ENCODE measurements around the gene KAT2B.
A peak's percentile ranks its signal among the peaks of the same experiment; 100 is the strongest.

KAT2B gene

DNA sequence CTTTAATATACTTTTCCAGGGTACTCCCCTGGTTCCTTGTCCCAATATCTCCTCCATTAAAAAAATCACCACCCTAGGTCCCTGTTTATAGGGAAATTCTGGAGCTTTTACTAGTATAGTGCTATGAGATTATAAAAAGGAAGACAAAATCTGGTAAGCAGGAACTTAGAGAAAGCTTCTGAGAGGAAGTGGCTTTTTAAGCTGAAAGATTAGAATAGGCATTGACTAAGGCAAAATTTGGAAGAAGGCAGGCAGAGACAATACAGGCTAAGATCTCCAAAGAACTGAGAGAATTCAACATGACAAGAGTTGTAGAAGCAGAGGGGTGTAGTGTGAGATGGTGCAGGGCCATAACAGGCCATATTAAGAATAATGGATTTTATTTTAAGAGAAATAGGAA lies 120.0 kb downstream of the KAT2B start:
- TF ChIP-seq ZNF274 (IDR thresholded peaks at IDR 0.05; ENCODE audit: low read depth, low read length) (no peak), SUZ12 (IDR thresholded peaks at IDR 0.05; ENCODE audit: extremely low read depth, insufficient read depth, insufficient read length) (no peak), YY1 (IDR thresholded peaks at IDR 0.05; ENCODE audit: insufficient read depth, insufficient read length) (no peak)
- Histone ChIP-seq H3K36me3 (ENCODE audit: insufficient read depth, insufficient read length, low read length) (peaks cover 68% of the 10 kb centered on the region), H3K4me3 (ENCODE audit: insufficient read length, low read depth) (no peak overlapping the region), H3K9ac (ENCODE audit: insufficient read length, low read depth) (no peak overlapping the region), H3K27me3 (ENCODE audit: insufficient read depth, insufficient read length) (no peaks in the 10 kb centered on the region), H3K9me3 (ENCODE audit: insufficient read depth, low read length) (no peaks in the 10 kb centered on the region), H3K4me1 (ENCODE audit: insufficient read depth, insufficient read length) (no peaks in the 10 kb centered on the region)
- no peak for DNase-seq (ENCODE audit: low read depth, low spot score)

GRCh38 chr3:20161714-20162113 lies 121.5 kb downstream of the KAT2B start:
- no peaks in the 10 kb centered on the region for H3K4me1 ChIP-seq (ENCODE audit: insufficient read depth, insufficient read length)
- H3K9ac ChIP-seq (ENCODE audit: insufficient read length, low read depth) = no peak overlapping the region
- no peak for DNase-seq (ENCODE audit: low read depth, low spot score)
- no peaks in the 10 kb centered on the region for H3K27me3 ChIP-seq (ENCODE audit: insufficient read depth, insufficient read length)
- peaks cover 70% of the 10 kb centered on the region for H3K36me3 ChIP-seq (ENCODE audit: insufficient read depth, insufficient read length, low read length)
- H3K9me3 ChIP-seq (ENCODE audit: insufficient read depth, low read length) = no peaks in the 10 kb centered on the region
- no peak overlapping the region for H3K4me3 ChIP-seq (ENCODE audit: insufficient read length, low read depth)
- TF ChIP-seq ZNF274 (IDR thresholded peaks at IDR 0.05; ENCODE audit: low read depth, low read length) = no peak

DNA sequence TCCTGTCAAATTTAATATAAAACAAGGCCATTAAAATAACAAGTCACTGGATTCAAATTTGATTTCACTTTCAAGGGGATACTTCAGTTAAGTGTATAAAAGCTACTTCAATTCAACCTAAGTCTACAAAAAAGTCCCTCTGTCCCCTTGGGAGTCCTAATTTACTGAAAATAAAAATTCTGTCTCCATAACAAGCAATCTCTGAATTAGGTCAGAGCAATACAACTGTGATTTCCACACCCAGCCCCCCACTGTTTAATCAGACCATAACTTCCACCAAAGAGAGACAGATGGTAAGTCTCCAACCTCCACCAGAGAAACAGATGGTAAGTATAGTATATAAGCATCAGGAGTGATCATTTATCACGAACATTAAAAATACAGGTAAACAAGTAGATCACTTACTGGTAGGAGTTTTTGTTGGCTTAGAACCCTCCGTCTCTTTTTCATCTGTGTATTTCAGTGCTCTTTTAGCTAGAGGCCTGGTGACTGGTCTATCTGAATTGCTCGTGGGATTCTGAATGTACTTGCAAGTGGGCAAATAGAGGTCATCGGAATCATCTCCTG lies 133.7 kb downstream of the KAT2B start:
- TF ChIP-seq SUZ12 (IDR thresholded peaks at IDR 0.05; ENCODE audit: extremely low read depth, insufficient read depth, insufficient read length) (no peak), YY1 (IDR thresholded peaks at IDR 0.05; ENCODE audit: insufficient read depth, insufficient read length) (no peak), ZNF274 (IDR thresholded peaks at IDR 0.05; ENCODE audit: low read depth, low read length) (no peak)
- Histone ChIP-seq H3K4me3 (ENCODE audit: insufficient read length, low read depth) (no peak overlapping the region), H3K4me1 (ENCODE audit: insufficient read depth, insufficient read length) (no peaks in the 10 kb centered on the region), H3K9ac (ENCODE audit: insufficient read length, low read depth) (no peak overlapping the region), H3K27me3 (ENCODE audit: insufficient read depth, insufficient read length) (no peaks in the 10 kb centered on the region), H3K9me3 (ENCODE audit: insufficient read depth, low read length) (no peaks in the 10 kb centered on the region), H3K36me3 (ENCODE audit: insufficient read depth, insufficient read length, low read length) (peaks cover 80% of the 10 kb centered on the region)
- DNase-seq (ENCODE audit: low read depth, low spot score) = no peak

- Histone ChIP-seq H3K27me3 (ENCODE audit: insufficient read depth, insufficient read length) (no peaks in the 10 kb centered on the region), H3K36me3 (ENCODE audit: insufficient read depth, insufficient read length, low read length) (peaks cover 74% of the 10 kb centered on the region), H3K9me3 (ENCODE audit: insufficient read depth, low read length) (no peaks in the 10 kb centered on the region), H3K4me3 (ENCODE audit: insufficient read length, low read depth) (no peak overlapping the region), H3K4me1 (ENCODE audit: insufficient read depth, insufficient read length) (no peaks in the 10 kb centered on the region), H3K9ac (ENCODE audit: insufficient read length, low read depth) (no peak overlapping the region)
- no peak for DNase-seq (ENCODE audit: low read depth, low spot score)
- TF ChIP-seq ZNF274 (IDR thresholded peaks at IDR 0.05; ENCODE audit: low read depth, low read length) (no peak), SUZ12 (IDR thresholded peaks at IDR 0.05; ENCODE audit: extremely low read depth, insufficient read depth, insufficient read length) (no peak), YY1 (IDR thresholded peaks at IDR 0.05; ENCODE audit: insufficient read depth, insufficient read length) (no peak)
Measured at GRCh38 chr3:20181276-20181675, 141.0 kb downstream of the KAT2B start.

GRCh38 chr3:20182206-20182605 lies 142.0 kb downstream of the KAT2B start:
- Histone ChIP-seq H3K9me3 (ENCODE audit: insufficient read depth, low read length) (no peaks in the 10 kb centered on the region), H3K4me1 (ENCODE audit: insufficient read depth, insufficient read length) (no peaks in the 10 kb centered on the region), H3K9ac (ENCODE audit: insufficient read length, low read depth) (no peak overlapping the region), H3K4me3 (ENCODE audit: insufficient read length, low read depth) (no peak overlapping the region), H3K27me3 (ENCODE audit: insufficient read depth, insufficient read length) (no peaks in the 10 kb centered on the region), H3K36me3 (ENCODE audit: insufficient read depth, insufficient read length, low read length) (peaks cover 64% of the 10 kb centered on the region)
- TF ChIP-seq ZNF274 (IDR thresholded peaks at IDR 0.05; ENCODE audit: low read depth, low read length) = no peak
- no peak for TF ChIP-seq YY1 (IDR thresholded peaks at IDR 0.05; ENCODE audit: insufficient read depth, insufficient read length)
- no peak for TF ChIP-seq SUZ12 (IDR thresholded peaks at IDR 0.05; ENCODE audit: extremely low read depth, insufficient read depth, insufficient read length)
- no peak for DNase-seq (ENCODE audit: low read depth, low spot score)

GRCh38 chr3:20185331-20185678 lies 145.1 kb downstream of the KAT2B start:
- DNase-seq (ENCODE audit: low read depth, low spot score) = no peak
- Histone ChIP-seq H3K9ac (ENCODE audit: insufficient read length, low read depth) (peak overlapping the region; percentile 97), H3K36me3 (ENCODE audit: insufficient read depth, insufficient read length, low read length) (peaks cover 36% of the 10 kb centered on the region)

GRCh38 chr3:20185679-20186599 lies 145.7 kb downstream of the KAT2B start, which contains the start of gene SGO1:
TSS of gene SGO1 (minus strand) at chr3:20186206. CDS start at chr3:20184027, 2,179 bp downstream.
- H3K27me3 ChIP-seq (ENCODE audit: insufficient read depth, insufficient read length) = no peaks in the 10 kb centered on the region

More at GRCh38 chr3:20185331-20185678, 145.1 kb downstream of the KAT2B start:
- Histone ChIP-seq H3K4me1 (ENCODE audit: insufficient read depth, insufficient read length) (peaks cover 5% of the 10 kb centered on the region), H3K4me3 (ENCODE audit: insufficient read length, low read depth) (peak overlapping the region; percentile 95), H3K9me3 (ENCODE audit: insufficient read depth, low read length) (no peaks in the 10 kb centered on the region), H3K27me3 (ENCODE audit: insufficient read depth, insufficient read length) (no peaks in the 10 kb centered on the region)
- TF ChIP-seq ZNF274 (IDR thresholded peaks at IDR 0.05; ENCODE audit: low read depth, low read length) (no peak), YY1 (IDR thresholded peaks at IDR 0.05; ENCODE audit: insufficient read depth, insufficient read length) (no peak), SUZ12 (IDR thresholded peaks at IDR 0.05; ENCODE audit: extremely low read depth, insufficient read depth, insufficient read length) (no peak)

More at GRCh38 chr3:20185679-20186599, 145.7 kb downstream of the KAT2B start, which contains the start of gene SGO1:
- H3K9ac ChIP-seq (ENCODE audit: insufficient read length, low read depth) = peak within 1 kb of the TSS; percentile 97
- peaks cover 30% of the 10 kb centered on the region for H3K36me3 ChIP-seq (ENCODE audit: insufficient read depth, insufficient read length, low read length)
- H3K4me3 ChIP-seq (ENCODE audit: insufficient read length, low read depth) = peak within 1 kb of the TSS; percentile 95
- no peaks in the 10 kb centered on the region for H3K9me3 ChIP-seq (ENCODE audit: insufficient read depth, low read length)
- peak; percentile 98 for DNase-seq (ENCODE audit: low read depth, low spot score)
- no peak for TF ChIP-seq ZNF274 (IDR thresholded peaks at IDR 0.05; ENCODE audit: low read depth, low read length)
- no peak for TF ChIP-seq SUZ12 (IDR thresholded peaks at IDR 0.05; ENCODE audit: extremely low read depth, insufficient read depth, insufficient read length)
- no peak for TF ChIP-seq YY1 (IDR thresholded peaks at IDR 0.05; ENCODE audit: insufficient read depth, insufficient read length)
- peaks cover 5% of the 10 kb centered on the region for H3K4me1 ChIP-seq (ENCODE audit: insufficient read depth, insufficient read length)

Data from NT2/D1 (cell line).